ENCODE data around the gene KISS1R. TPM values are rescaled to one million over a fixed set of nuclear protein-coding genes. Genes with fewer than 3 reads are reported as not detected.

KISS1R gene
- total and polyA plus RNA-seq, 2 donors (not counting 1 experiment from before 2014, with no cell fraction given), result not detected

- no peaks in the 10 kb centered on the region for H3K79me2 ChIP-seq (ENCODE audit: control insufficient read depth, insufficient read depth, low read length)
- H3K36me3 ChIP-seq (ENCODE audit: control insufficient read depth, insufficient read depth, low read length), result peaks cover 26% of the 10 kb centered on the region
- no peaks in the 10 kb centered on the region for H3K9me3 ChIP-seq (ENCODE audit: control insufficient read depth, insufficient read depth, low read depth, low read length)
- DNase-seq (ENCODE audit: low read depth in 2 of 2), result peak; percentile 63 to 78
- TF ChIP-seq EZH2 (IDR thresholded peaks at IDR 0.05; ENCODE audit: low read length, missing control alignments) (no peak), CTCF (conservative IDR thresholded peaks at IDR 0.05 in 1 of 2, IDR thresholded peaks at IDR 0.05 in 1 of 2; ENCODE audit: low read depth in 1 of 2, low read length in 2 of 2) (no peak)
- H3K4me1 ChIP-seq (ENCODE audit: control insufficient read depth, extremely low read depth, insufficient read depth, low read length), result peaks cover 11% of the 10 kb centered on the region
- H2AFZ ChIP-seq (ENCODE audit: low read length), result no peak overlapping the region
- no peaks in the 10 kb centered on the region for H4K20me1 ChIP-seq (ENCODE audit: control insufficient read depth, extremely low read depth, insufficient read depth, low read length)
- H3K27ac ChIP-seq (ENCODE audit: insufficient read depth, low read length), result no peak overlapping the region
- H3K4me3 ChIP-seq (replicated peaks in 1 of 4; ENCODE audit: control extremely low read depth in 1 of 4, insufficient read depth in 1 of 4, low read depth in 3 of 4, low read length in 4 of 4), result no peak overlapping the region
- no peak overlapping the region for H3K4me2 ChIP-seq (ENCODE audit: extremely low read depth, insufficient read depth, low read length)
- no peak overlapping the region for H3K9ac ChIP-seq (ENCODE audit: insufficient read depth, low read length)
- H3K27me3 ChIP-seq (ENCODE audit: control insufficient read depth, insufficient read depth, low read length), result no peaks in the 10 kb centered on the region
These were observed 46.2 kb upstream of the KISS1R start for GRCh38 chr19:870963-871401.

- Histone ChIP-seq H3K4me1 (ENCODE audit: control insufficient read depth, extremely low read depth, insufficient read depth, low read length) (peaks cover 11% of the 10 kb centered on the region), H3K27me3 (ENCODE audit: control insufficient read depth, insufficient read depth, low read length) (no peaks in the 10 kb centered on the region), H3K36me3 (ENCODE audit: control insufficient read depth, insufficient read depth, low read length) (peaks cover 27% of the 10 kb centered on the region), H3K4me3 (replicated peaks in 1 of 4; ENCODE audit: control extremely low read depth in 1 of 4, insufficient read depth in 1 of 4, low read depth in 3 of 4, low read length in 4 of 4) (no peak overlapping the region), H3K9me3 (ENCODE audit: control insufficient read depth, insufficient read depth, low read depth, low read length) (no peaks in the 10 kb centered on the region), H2AFZ (ENCODE audit: low read length) (no peak overlapping the region), H3K79me2 (ENCODE audit: control insufficient read depth, insufficient read depth, low read length) (no peaks in the 10 kb centered on the region), H3K9ac (ENCODE audit: insufficient read depth, low read length) (no peak overlapping the region), H4K20me1 (ENCODE audit: control insufficient read depth, extremely low read depth, insufficient read depth, low read length) (no peaks in the 10 kb centered on the region), H3K4me2 (ENCODE audit: extremely low read depth, insufficient read depth, low read length) (no peak overlapping the region), H3K27ac (ENCODE audit: insufficient read depth, low read length) (no peak overlapping the region)
- DNase-seq (ENCODE audit: low read depth in 2 of 2), result peak; percentile 41 to 55
- TF ChIP-seq EZH2 (IDR thresholded peaks at IDR 0.05; ENCODE audit: low read length, missing control alignments) (no peak), CTCF (conservative IDR thresholded peaks at IDR 0.05 in 1 of 2, IDR thresholded peaks at IDR 0.05 in 1 of 2; ENCODE audit: low read depth in 1 of 2, low read length in 2 of 2) (no peak)
These were observed 45.5 kb upstream of the KISS1R start for GRCh38 chr19:871446-872265.

GRCh38 chr19:872266-872951, 44.7 kb upstream of the KISS1R start:
- no peaks in the 10 kb centered on the region for H3K79me2 ChIP-seq (ENCODE audit: control insufficient read depth, insufficient read depth, low read length)
- no peak overlapping the region for H3K4me2 ChIP-seq (ENCODE audit: extremely low read depth, insufficient read depth, low read length)
- H3K4me3 ChIP-seq (replicated peaks in 1 of 4; ENCODE audit: control extremely low read depth in 1 of 4, insufficient read depth in 1 of 4, low read depth in 3 of 4, low read length in 4 of 4), result no peak overlapping the region
- TF ChIP-seq CTCF (conservative IDR thresholded peaks at IDR 0.05 in 1 of 2, IDR thresholded peaks at IDR 0.05 in 1 of 2; ENCODE audit: low read depth in 1 of 2, low read length in 2 of 2), result no peak
- no peak for TF ChIP-seq EZH2 (IDR thresholded peaks at IDR 0.05; ENCODE audit: low read length, missing control alignments)
- no peaks in the 10 kb centered on the region for H4K20me1 ChIP-seq (ENCODE audit: control insufficient read depth, extremely low read depth, insufficient read depth, low read length)
- DNase-seq (ENCODE audit: low read depth in 2 of 2), result peak; percentile 68 to 75
- no peak overlapping the region for H3K9ac ChIP-seq (ENCODE audit: insufficient read depth, low read length)
- no peaks in the 10 kb centered on the region for H3K27me3 ChIP-seq (ENCODE audit: control insufficient read depth, insufficient read depth, low read length)
- peaks cover 29% of the 10 kb centered on the region for H3K36me3 ChIP-seq (ENCODE audit: control insufficient read depth, insufficient read depth, low read length)
- no peaks in the 10 kb centered on the region for H3K9me3 ChIP-seq (ENCODE audit: control insufficient read depth, insufficient read depth, low read depth, low read length)
- H3K27ac ChIP-seq (ENCODE audit: insufficient read depth, low read length), result no peak overlapping the region
- peaks cover 11% of the 10 kb centered on the region for H3K4me1 ChIP-seq (ENCODE audit: control insufficient read depth, extremely low read depth, insufficient read depth, low read length)
- H2AFZ ChIP-seq (ENCODE audit: low read length), result no peak overlapping the region

All from fibroblast of lung (primary cell).